GOT3 (cell line): Measurements from ENCODE around the gene PLIN5.
"Not testable (repeated sequence)": the region's sequence is repeated elsewhere in the genome, so short reads cannot be mapped to it uniquely, and the experiment has no call there.

Experiments used
- DNase-seq: peaks from one replicate; lab custom pipeline; 2025; ENCODE audit warnings: mixed read lengths; lab: John Stamatoyannopoulos, UW

PLIN5 gene

DNA sequence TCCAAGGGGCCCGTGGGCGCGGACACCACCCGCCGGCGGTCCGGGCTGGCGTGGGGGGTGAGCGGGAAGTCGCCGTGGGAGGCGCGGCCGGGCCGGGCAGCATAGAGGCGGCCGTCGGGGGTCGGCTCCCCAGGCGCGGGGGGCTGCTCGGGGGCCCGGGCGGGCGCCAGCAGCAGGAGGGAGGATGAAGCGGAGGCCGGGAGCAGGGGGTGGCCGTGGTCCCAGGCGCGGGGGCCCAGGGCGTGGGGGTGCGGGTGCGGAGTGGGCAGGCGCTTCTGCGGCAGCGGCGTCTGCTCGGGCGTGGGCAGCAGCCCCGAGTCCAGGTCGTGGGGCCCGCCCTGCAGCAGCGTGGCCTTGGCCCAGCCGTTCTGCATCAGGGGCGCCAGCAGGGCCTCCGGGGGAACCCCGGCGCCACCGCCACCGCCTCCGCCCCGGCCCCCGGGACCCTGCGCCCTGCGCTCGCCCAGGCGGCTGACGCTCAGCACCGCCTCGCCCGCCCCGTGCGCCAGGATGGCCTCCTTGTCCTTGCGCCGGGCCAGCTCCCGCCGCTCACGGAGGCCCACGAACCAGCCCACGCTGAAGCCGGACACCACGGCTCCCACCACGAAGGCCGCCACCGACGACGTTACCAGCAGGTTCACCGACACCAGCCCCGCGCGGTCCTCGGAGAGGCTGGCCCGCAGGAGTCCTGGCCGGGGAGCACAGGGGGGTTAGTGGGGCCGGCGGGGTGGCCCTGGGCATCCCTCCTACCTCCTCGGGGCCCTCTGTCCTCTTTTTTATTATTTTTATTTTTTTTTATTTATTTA, 9.0 kb upstream of the PLIN5 start:
- no peak for DNase-seq

DNA sequence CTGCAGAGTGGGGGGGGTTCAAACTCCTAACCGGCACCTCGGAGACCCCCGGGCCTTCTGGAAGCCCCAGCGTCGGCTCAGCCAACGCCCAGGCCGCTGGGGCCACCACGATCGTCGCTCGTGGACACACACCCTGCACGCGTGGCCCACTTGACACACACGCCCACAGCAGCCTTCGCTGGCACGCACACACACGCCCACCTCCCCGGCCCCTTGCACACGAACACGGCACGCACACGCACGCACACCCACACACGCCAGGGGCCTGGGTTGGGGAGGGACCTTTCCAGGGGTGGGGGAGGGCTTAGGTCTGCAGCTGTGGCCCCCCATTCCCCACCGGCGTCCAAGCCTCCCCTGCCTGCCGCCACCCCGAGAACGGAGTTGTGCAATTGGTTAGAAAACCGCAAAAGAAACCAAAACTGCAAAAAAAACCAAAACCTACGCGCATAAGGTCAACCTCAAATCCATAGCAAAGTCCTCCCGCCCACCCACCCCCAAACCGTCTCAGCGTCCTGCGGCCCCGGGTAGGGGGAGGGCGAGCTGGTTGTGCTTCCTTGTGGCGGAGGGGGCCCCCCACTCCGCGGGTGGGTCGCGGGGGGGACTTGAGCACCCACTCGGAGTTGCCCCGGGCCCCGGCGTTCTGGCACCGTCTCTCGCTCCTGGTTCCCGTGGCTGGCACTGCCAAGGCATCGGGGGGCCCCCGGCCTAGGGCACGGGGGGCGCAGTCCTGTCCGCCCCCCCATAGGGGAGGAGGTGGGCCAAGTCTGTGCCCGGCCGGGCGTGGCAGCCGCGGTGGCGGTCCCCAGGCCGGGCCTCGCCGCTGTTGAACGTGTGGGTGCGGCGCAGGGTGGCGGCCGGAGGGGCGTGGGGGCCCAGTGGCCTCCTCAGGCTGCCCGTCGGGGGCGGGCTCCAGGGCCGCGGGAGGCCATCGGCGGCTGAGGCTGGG, 8.1 kb upstream of the PLIN5 start:
- no peak for DNase-seq

DNA sequence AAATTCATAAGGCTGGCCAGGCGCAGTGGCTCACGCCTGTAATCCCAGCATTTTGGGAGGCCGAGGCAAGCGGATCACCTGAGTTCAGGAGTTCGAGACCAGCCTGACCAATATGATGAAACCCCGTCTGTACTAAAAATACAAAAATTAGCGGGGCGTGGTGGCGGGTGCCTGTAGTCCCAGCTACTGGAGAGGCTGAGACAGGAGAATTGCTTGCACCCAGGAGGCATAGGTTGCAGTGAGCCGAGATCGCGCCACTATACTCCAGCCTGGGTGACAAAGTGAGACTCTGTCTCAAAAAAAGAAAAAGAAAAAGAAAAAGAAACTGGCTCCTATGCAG, 6.8 kb upstream of the PLIN5 start:
- not testable (repeated sequence) for DNase-seq

DNA sequence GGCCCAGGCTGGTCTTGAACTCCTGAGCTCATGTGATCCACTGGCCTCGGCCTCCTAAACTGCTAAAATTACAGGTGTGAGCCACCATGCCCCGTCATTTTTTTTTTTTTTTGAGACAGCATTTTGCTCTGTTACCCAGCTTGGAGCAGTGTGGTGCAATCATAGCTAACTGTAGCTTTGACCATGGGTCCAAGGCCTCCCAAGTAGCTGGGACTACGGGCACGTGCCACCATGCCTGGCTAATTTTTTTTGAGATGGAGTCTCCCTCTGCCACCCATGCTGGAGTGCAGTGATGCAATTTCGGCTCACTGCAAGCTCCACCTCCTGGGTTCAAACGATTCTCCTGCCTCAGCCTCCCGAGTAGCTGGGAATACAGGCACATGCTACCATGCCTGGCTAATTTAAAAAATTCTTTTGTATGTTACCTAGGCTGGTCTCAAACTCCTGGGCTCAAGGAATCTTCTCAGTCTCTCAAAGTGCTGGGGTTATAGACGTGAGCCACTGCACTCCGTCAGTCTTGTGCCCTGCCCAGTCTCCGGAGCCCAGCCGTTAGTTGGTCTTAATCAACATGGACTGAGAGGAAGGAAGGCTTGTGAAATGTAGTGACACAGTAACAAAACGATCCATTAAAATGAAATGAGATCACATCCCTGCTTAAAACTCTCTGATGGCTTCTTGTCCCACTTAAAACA, 6.2 kb upstream of the PLIN5 start:
- no peak for DNase-seq

DNA sequence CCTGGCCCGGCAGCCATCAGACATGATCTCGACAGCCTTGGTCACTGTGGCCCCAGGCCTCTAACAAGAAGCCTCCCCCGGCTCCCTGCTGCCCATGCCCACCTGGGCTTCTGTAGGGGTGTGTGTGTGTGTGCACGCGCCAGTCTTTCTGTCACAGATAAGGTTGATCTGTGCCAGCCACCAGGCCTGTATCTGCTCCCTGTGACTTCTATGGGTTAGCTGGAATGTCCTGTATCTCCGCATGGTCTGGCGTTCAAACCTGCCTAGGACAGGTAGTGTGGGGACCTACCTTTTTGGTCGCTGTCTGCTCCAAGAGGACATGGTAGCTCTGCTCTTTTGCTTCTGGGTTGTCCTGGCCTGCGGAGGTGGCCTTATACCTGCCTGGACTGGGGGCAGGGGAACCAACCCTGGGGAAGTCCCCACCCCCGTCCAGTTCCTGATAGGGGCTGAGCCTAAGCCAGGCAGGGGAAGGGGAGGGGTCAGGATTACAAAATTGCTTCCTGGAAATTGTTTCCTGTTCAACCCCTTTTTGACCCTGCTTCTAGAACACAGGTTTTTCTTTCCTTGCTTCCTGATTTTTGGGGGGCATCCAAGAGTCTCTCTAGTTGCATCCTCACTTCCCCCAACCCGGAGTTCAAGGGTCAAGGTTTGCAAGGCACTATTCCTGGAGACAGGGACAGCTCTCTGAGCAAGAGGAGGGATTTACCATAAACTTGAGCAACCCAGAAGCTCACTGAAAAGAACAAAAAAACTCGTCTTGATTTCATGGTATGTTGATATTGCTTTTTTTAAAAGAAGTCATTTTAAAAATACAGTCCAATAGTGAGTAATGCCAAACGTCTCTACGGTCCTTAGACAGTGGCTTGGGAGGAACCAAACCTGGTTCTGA, 4.9 kb upstream of the PLIN5 start, which contains the start of gene LRG1:
LRG1 (minus strand) TSS at position 344 of the 889 bp plus-strand sequence; CDS start at position 321, 23 bp downstream.
- no peak for DNase-seq

DNA sequence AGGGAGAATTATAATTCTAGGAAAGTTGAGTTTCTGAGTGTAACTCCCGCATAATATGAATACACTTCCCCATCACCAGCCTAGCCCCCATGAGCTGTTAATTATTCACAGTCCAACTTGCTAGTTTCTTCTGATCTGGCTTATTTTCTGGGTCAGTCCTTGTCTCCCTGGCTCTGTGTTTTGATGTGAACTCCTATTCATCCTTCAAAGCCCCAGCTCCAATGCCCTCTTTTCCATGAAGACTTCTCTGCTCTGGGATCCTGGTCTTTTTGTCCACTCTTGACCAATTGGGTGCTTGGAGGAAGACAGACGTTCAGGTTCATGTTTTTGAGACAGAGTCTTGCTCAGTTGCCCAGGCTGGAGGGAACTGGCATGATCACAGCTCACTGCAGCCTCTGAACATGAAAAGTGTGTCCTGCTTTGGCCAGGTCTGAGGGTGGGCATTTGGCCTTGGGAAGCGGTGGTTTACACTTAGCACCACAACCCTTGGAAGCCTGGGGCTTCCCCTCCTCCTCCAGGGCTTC, 4.2 kb upstream of the PLIN5 start:
- DNase-seq, result no peak

DNA sequence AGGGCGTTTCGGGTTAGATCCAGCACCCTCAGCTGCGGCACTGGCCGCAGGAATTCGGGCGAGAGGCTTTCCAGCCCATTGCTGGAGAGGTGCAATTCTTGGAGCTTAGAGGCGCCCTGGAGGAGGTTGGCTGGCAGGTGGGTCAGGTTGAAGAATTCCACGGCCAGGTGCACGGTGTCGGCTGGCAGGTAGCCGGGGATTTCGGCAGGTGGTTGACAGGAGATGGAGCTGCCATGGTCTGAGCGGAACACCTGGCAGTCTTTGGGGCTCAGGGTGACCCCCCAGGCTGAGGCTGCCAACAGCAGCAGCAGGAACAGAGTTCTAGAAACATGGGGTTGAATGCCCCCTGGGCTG, 3.6 kb upstream of the PLIN5 start:
- DNase-seq, result no peak

DNA sequence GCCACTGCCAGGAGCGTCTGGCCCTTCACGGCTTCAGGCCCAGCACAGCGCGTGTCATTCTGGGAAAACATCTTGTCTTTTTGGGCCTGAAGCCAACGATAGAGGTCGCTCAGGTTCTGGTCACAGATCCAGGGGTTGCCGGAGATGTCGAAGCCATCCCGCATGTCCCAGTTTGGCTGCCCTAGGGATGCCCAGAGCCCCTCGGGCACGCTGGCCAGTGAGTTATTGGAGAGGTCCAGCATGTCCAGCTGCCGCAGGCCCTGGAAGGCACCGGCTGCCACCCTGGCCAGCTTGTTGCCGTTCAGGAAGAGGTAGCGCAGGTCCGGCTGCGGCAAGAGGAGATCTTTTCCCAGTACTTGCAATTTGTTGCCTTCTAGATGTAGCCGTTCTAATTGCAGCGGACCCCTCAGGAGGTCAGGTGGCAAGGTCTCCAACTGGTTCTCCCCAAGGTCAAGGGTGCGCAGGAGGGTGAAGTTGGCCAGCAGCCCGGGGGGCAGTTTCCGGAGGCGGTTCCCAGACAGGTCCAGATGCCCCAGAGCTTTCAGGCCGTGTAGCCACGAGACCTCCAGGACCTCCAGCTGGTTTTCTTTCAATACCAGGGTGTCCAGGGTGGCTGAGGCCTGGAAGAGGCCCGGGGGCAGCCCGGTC, 3.1 kb upstream of the PLIN5 start:
- no peak for DNase-seq

DNA sequence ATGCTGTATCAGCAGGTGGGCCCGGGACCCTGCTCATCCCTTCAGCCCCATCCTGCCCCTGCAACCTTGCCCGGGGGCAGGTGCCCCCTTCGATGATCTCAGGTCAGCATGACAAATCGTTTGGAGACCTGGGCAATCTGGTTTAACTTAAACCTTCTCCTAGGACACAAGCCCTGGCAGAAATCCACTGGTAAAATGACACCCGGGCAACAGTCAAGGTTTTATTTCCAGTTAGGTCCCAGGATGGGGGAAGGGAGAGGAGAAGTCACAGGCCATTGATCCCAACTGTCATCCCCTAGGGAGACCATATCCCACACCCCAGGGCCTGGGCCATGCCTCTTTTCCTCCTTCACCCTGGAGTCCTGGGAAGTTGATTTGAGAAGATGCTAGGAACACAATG, 1.8 kb upstream of the PLIN5 start:
- DNase-seq, result no peak

DNA sequence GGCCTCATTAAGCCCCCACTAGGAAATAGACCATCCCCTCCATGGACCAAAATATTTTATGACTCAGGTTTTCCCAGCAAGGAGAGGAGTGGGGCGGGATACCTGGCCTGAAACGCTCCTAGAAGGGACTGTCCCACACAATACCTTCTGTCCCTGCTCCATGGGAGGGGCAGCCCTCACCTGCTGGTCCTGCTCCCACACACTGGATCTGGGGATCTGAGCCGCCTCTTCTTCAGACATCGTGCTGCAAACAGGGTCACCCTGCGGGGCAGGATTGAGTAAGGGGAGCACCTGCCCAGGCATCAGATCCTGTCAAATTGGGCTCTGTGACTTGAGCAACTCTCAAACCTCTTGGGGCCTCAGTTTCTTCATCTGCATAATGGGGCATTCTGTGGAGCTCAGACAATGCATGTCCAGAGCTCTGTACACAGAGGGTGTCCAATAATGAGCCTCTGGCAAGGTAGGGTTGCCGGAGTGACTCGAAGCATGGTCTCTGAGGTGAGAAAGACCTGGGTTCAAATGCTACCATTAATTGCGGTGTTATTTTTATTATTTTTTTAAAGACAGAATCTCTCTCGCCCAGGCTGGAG, 1.1 kb downstream of the PLIN5 start:
- DNase-seq, result no peak

DNA sequence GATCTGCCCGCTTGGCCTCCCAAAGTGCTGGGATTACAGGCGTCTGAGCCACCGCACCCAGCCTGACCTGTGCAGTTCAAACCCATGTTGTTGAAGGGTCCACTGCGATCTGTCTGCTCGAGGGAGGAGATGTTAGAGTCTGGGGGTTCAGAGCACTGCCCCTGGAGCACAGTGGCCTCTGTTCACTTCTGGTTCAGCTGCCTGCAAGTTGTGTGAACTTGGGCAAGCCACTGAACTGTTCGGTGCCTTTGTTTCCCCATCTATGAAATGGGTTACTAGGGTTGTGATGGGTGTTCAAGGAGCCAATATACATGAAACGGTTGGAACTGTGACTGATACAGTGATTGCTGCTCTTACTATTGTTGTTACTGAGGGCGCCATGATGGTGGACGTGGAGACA, 1.7 kb downstream of the PLIN5 start:
- DNase-seq, result no peak

DNA sequence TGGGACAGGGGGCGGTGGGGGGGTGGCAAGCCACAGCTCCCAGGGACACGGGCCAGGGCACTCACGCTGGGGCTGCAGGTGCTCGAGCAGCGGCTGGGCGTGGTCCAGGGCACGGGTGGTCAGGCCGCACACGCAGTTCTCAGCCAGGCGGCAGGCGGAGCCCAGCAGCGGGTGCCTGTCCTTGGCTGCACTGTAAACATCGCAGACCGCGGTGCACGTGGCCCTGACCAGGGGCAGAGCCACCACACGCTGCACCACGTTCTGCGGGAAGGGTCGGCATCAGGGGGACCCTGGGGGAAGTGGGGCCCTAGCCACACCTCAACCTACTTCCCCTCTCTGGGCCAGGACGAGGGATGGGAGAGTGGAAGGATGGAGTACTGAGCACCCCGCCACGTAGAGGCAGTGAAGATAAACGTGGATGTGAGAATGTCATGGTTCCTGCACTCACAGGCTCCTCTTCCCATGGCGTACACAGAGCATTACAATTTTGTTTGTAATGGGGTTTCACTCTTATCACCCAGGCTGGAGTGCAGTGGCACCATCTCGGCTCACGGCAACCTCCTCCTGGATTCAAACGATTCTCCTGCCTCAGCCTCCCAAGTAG, 3.4 kb downstream of the PLIN5 start:
- no peak for DNase-seq

DNA sequence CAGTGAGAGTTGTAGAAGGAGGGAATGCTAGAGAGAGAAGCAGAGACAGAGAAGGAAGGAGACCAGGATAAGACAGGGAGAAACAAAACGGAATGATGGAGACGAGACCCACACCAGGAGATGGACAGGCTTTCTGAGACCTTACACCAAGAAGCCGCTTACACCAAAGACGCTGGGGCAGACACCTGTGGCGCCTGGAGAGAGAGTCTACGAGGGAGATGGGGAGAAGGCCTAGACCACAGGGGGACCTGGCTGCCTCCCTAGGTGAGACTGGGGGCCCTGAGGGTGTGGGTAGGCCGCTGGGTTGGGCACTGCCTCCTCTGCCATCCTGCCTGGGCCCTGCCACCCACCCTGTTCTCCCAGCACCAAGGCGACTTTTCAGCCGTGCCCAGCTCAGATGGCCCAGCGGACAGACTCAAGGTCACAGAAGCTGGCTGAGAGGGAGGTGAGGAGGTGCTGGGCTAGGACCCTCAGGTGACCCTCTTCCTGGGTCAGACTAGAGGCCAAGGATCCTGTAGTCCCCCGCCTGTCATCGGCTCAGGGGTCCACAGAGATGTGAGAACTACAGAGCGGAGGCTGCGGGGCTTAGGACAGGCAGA, 5.0 kb downstream of the PLIN5 start:
- no peak for DNase-seq

DNA sequence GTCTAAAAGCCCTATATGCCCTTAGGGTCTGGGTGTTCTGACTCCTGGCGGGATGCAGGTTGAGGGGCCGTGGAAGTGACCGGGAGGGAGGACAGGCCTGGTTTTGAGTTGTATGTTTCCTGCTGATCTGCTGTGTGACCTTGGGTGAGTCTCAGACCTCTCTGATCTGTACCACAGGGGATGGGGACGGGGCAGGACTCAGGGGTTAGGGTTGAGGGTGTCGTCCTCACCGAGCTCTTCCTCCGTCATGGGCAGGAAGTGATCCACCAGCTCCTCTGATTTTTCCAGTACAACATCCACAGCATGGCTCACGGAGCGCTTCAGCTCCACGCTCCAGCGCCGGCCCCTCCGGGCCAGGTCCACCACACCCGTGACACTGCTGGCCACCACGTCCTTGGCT, 6.2 kb downstream of the PLIN5 start:
- no peak for DNase-seq

DNA sequence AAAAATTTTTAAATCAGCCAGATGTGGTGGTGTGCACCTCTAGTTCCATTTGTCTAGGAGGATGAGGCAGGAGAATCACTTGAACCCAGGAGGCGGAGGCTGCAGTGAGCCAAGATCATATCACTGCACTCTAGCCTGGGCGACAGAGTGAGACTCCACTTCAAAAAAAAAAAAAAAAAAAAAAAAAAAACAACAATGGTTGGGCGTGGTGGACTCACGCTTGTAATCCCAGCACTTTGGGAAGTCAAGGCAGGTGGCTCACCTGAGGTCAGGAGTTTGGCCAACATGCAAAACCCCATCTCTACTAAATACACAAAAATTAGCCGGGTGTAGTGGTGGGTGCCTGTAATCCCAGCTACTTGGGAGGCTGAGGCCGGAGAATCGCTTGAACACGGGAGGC, 7.6 kb downstream of the PLIN5 start:
- not testable (repeated sequence) for DNase-seq

DNA sequence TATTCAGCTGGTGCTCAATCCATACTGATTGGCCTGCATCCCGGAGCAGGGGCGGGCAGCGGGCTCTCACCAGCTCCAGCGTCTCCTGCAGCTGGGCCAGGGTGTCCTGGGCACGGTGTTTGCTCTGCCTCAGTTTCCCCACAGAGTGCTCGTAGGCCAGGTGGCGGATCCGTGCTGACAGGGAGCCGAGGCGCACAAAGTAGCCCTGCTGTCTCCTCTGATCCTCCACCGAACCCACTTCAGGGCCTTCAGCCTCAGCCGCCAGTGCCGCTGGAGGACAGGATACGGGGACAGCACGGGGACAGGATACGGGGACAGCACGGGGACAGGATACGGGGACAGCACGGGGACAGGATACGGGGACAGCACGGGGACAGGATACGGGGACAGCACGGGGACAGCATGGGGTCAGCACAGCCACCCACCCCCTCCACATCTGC, 9.4 kb downstream of the PLIN5 start:
- no peak for DNase-seq

DNA sequence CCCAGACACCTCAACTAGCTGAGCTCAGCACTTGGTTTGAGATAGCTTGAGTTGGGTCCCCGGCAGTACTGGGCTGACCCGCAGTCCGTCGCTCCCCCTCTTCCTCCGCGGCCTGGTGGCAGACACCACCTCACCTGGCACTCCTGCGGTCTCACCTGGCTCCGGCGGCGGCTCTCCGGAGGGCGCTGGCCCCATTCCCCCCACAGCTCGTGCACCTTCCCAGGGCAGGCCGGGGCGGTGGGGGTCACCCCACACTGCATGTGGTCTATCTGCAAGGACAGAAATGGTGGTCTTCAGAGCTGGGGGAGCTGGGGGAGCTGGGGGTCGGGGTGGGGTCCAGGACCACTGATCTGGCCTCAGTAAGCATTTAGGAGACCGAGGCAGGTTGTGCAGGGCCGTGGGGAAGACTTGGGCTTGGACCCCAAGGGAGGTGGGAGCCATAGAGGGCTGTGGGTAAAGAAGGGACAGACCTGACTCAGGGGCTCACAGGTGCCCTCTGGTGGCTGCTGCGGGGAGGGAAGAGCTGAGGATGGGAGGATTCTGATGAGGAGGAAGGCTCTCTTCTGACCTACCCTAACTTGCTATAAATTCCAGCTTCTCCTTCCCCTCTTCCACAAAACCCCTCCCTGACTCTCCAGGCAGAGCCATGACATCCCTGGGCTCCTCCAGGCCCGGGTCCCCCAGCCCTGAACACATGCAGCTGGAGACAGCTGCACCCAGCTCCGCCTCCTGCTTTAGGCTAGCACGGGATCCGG, 10.0 kb downstream of the PLIN5 start:
- DNase-seq, result no peak

DNA sequence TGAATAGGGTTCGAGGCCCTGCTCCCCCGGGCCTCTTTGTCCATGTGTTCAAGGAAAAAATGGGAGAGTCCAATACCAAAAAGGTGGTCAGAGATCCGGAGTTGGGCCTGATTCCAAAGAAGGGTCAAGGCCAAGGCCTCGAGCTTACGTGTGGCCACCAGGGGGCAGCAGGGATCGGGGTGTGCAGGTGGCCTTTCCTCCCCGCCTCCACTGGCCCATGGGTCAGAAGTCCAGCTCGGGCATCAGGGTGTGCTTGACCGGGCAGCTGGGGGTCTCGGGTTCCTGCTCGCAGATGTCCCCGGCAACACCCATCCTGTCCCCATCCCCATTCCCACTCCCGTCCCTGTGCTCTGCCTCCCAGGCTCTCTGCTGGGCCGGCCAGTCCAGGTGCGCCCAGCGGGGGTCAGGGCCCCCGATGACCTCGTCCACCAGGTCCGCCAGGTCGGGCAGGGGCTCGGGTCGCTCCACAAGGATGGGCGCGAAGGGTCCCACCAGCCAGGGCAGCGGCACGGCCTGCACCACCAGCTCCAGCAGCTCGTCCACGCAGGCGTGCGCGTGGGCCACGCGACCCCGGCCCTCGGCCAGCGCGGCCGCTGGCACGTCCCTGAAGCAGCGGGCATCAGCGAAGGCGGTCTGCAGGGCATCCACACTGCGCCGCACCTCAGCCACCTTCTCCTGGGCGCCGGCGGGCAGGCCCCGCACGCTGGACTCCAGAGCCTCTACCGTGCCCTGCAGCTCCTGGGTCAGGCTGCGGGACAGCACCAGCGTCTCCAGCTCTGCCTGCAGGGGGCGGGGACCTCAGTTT, 11.5 kb downstream of the PLIN5 start:
- no peak for DNase-seq
